ENCODE measurements around the gene CFAP100. TPM values are rescaled to one million over a fixed set of nuclear protein-coding genes. Genes with fewer than 3 reads are reported as not detected.

CFAP100 gene
- total RNA-seq, 1 experiment from 2014 or later, result not detected

- CTCF ChIA-PET, result no interaction called here
- no peaks in the 10 kb centered on the region for H3K27me3 ChIP-seq (ENCODE audit: insufficient read depth, low read length)
- DNase-seq (ENCODE audit: low read depth, low spot score) (no peak), ATAC-seq (no peak)
- BruUV-seq (replicated peaks), result no TSS peak
- RAD21 ChIA-PET (ENCODE audit: low non-redundant PET in 1 of 2, low total read pairs in 2 of 2, uncharacterized antibody in 2 of 2, unreplicated experiment in 2 of 2), result no interaction called here
- H3K9me2 ChIP-seq (ENCODE audit: insufficient read depth), result no peaks in the 10 kb centered on the region
- no peak overlapping the region for H3K27ac ChIP-seq (ENCODE audit: low read depth, low read length)
- no peak overlapping the region for H3K9ac ChIP-seq (ENCODE audit: low read length)
- H3K4me3 ChIP-seq (replicated peaks in 1 of 2; ENCODE audit: low read depth in 1 of 2, low read length in 2 of 2), result no peak overlapping the region
- no peaks in the 10 kb centered on the region for H3K4me1 ChIP-seq (ENCODE audit: control insufficient read depth in 1 of 2, insufficient read depth in 2 of 2, low read length in 2 of 2)
- TF ChIP-seq ZNF274 (IDR thresholded peaks at IDR 0.05; ENCODE audit: low read depth, low read length), result no peak
- TF ChIP-seq FOSL1 (IDR thresholded peaks at IDR 0.05; ENCODE audit: low read depth), result no peak
- no peak for TF ChIP-seq EZH2 (IDR thresholded peaks at IDR 0.05)
- TF ChIP-seq TCF7L2 (IDR thresholded peaks at IDR 0.05; ENCODE audit: borderline replicate concordance, extremely low read depth, insufficient read depth, insufficient read length), result no peak
- no peak for TF ChIP-seq CEBPB (IDR thresholded peaks at IDR 0.05; ENCODE audit: low read depth)
- no peak for TF ChIP-seq POLR2AphosphoS5 (IDR thresholded peaks at IDR 0.05; ENCODE audit: low read depth, low read length)
- TF ChIP-seq CTCF (IDR thresholded peaks at IDR 0.05 in 2 of 3, conservative IDR thresholded peaks at IDR 0.05 in 1 of 3; ENCODE audit: borderline replicate concordance in 1 of 3, insufficient read depth in 1 of 3, low read depth in 2 of 3, low read length in 2 of 3), result no peak
- no peak for TF ChIP-seq ATF3 (IDR thresholded peaks at IDR 0.05)
- no peak for TF ChIP-seq JUND (IDR thresholded peaks at IDR 0.05)
- no peak for TF ChIP-seq EZH2phosphoT487 (IDR thresholded peaks at IDR 0.05; ENCODE audit: borderline replicate concordance)
- no peak for TF ChIP-seq EGR1 (IDR thresholded peaks at IDR 0.05; ENCODE audit: low read depth)
- no peak for TF ChIP-seq RAD21 (IDR thresholded peaks at IDR 0.05; ENCODE audit: low read depth)
- H4K20me1 ChIP-seq (ENCODE audit: insufficient read depth), result no peaks in the 10 kb centered on the region
- H3K79me2 ChIP-seq (ENCODE audit: insufficient read depth, low read length), result peaks cover 41% of the 10 kb centered on the region
- peaks cover 70% of the 10 kb centered on the region in 2 experiments; a peak in 3 of 4 replicates for H3K36me3 ChIP-seq (ENCODE audit: control insufficient read depth in 1 of 2, insufficient read depth in 2 of 2, low read length in 2 of 2)
- intact Hi-C loops (cut with micrococcal nuclease), result no loop called here
- no peak overlapping the region for H2AFZ ChIP-seq (ENCODE audit: low read depth, low read length, poor library complexity, severe bottlenecking)
- H3K4me2 ChIP-seq (ENCODE audit: low read length), result no peak overlapping the region
- no peaks in the 10 kb centered on the region for H3K9me3 ChIP-seq (ENCODE audit: control insufficient read depth in 1 of 2, insufficient read depth in 1 of 2, low read depth in 1 of 2, low read length in 2 of 2)
- POLR2A ChIA-PET, result no interaction called here
Measured at GRCh38 chr3:126464494-126464893, 69.8 kb downstream of the CFAP100 start.
